Keratinocyte (primary cell): Measurements from ENCODE around the gene RBCK1. TPM values are rescaled to one million over a fixed set of nuclear protein-coding genes. Genes with fewer than 3 reads are reported as not detected.
A peak's percentile ranks its signal among the peaks of the same experiment; 100 is the strongest.

Experiments
- DNase-seq: peaks from one replicate; pipeline ENCODE4 v3.0.0-alpha.2; 2011; ENCODE audit warnings: low read depth, missing footprints, low spot score
- FAIRE-seq: peaks from 2 replicates; lab custom pipeline; 2011; peaks lifted over from hg19 to GRCh38; lab: Jason Lieb, UNC
- H2AFZ ChIP-seq: 2 replicates; pipeline ENCODE4 v1.6.0; 2012; ENCODE audit warnings: low read length, control low read depth, inconsistent platforms; ENCODE audit not compliant: control insufficient read depth
- H3K27ac ChIP-seq: 2 replicates; pipeline ENCODE4 v1.5.1; 2011; ENCODE audit warnings: low read length; ENCODE audit not compliant: control insufficient read depth, insufficient read depth
- H3K27me3 ChIP-seq: 3 replicates; pipeline ENCODE4 v1.6.0; 2011; ENCODE audit warnings: low read length; ENCODE audit not compliant: control insufficient read depth, insufficient read depth; ENCODE audit errors: extremely low read depth
- H3K36me3 ChIP-seq, 2 experiments: 2 replicates in 1 of 2; 3 replicates in 1 of 2; pipeline ENCODE4 v1.5.1; 2011; ENCODE audit warnings: low read length in 2 of 2, mild to moderate bottlenecking in 1 of 2; ENCODE audit not compliant: control insufficient read depth in 2 of 2, insufficient read depth in 2 of 2; ENCODE audit errors: extremely low read depth in 1 of 2
- H3K4me1 ChIP-seq: 3 replicates; pipeline ENCODE4 v1.5.1; 2011; ENCODE audit warnings: low read length; ENCODE audit not compliant: control insufficient read depth, insufficient read depth; ENCODE audit errors: extremely low read depth
- H3K4me2 ChIP-seq: 3 replicates; pipeline ENCODE4 v1.6.0; 2011; ENCODE audit warnings: low read depth, low read length; ENCODE audit not compliant: control insufficient read depth, insufficient read depth; ENCODE audit errors: extremely low read depth
- H3K4me3 ChIP-seq, 3 experiments: fragments of 200-600 bp in 1 of 3; sonication (generic) in 1 of 3; 2 replicates in 2 of 3; 3 replicates in 1 of 3; pipeline ENCODE4 v1.5.1; 2011 to 2016; ENCODE audit warnings: low read length in 3 of 3, mild to moderate bottlenecking in 3 of 3, control low read depth in 2 of 3, inconsistent platforms in 1 of 3, low read depth in 1 of 3, mixed read lengths in 1 of 3, mixed run types in 1 of 3, moderate library complexity in 1 of 3; ENCODE audit not compliant: control insufficient read depth in 2 of 3, insufficient read depth in 2 of 3; ENCODE audit errors: extremely low read depth in 1 of 3
- H3K79me2 ChIP-seq: 2 replicates; pipeline ENCODE4 v1.6.0; 2012; ENCODE audit warnings: low read length; ENCODE audit not compliant: control insufficient read depth, insufficient read depth
- H3K9ac ChIP-seq: 3 replicates; pipeline ENCODE4 v1.6.0; 2011; ENCODE audit warnings: low read length; ENCODE audit not compliant: control insufficient read depth, insufficient read depth; ENCODE audit errors: extremely low read depth
- H3K9me1 ChIP-seq: 3 replicates; pipeline ENCODE4 v1.6.0; 2011; ENCODE audit warnings: low read length; ENCODE audit not compliant: control insufficient read depth, insufficient read depth; ENCODE audit errors: extremely low read depth
- H3K9me3 ChIP-seq: 2 replicates; pipeline ENCODE4 v1.5.1; 2012; ENCODE audit warnings: low read depth, low read length; ENCODE audit not compliant: control insufficient read depth
- H4K20me1 ChIP-seq: 3 replicates; pipeline ENCODE4 v1.6.0; 2011; ENCODE audit warnings: low read length; ENCODE audit not compliant: control insufficient read depth, insufficient read depth; ENCODE audit errors: extremely low read depth
- EZH2 ChIP-seq: IDR thresholded peaks from one replicate; pipeline ENCODE4 v1.6.1; 2012; ENCODE audit warnings: inconsistent platforms, mild to moderate bottlenecking, low read length, moderate library complexity
- dilution Hi-C: fragments of 300-500 bp; cut with MboI; formaldehyde crosslinking; loops from one replicate; pipeline ENCODE4 v1.7.0; 2020; ENCODE audit warnings: low sequenced_read_pairs; ENCODE audit not compliant: extremely low pct_ligation_motif_present
- polyA plus RNA-seq, 5 experiments: library from polyadenylated mRNA; depleted of rRNA in 3 of 5; stranded (reverse) in 3 of 5; stranded (forward) in 1 of 5; unstranded in 1 of 5; fragments of >200 nt; gene quantifications; 1 replicate in 1 of 5; 2 replicates in 3 of 5; 3 replicates in 1 of 5; pipeline versions ENCODE4 v1.2.1 to v1.2.3, GENCODE V29; 2011 to 2012; ENCODE audit warnings: missing spikeins in 2 of 5, low read depth in 1 of 5, low replicate concordance in 1 of 5
- TF ChIP-seq, protein P1 (sequence below), 3 experiments: IDR thresholded peaks in 1 of 3; conservative IDR thresholded peaks in 1 of 3; optimal IDR thresholded peaks in 1 of 3; 2 replicates in 2 of 3; 3 replicates in 1 of 3; pipeline versions ENCODE3 to v1.5.1; 2011; ENCODE audit warnings: low read length in 3 of 3, mild to moderate bottlenecking in 3 of 3, moderate library complexity in 2 of 3, control low read depth in 1 of 3, inconsistent platforms in 1 of 3; ENCODE audit not compliant: insufficient read depth in 2 of 3; ENCODE audit errors: extremely low read depth in 1 of 3

The RBCK1 gene
- polyA plus RNA-seq, 1 donor (not counting 4 experiments of a cell fraction or from before 2014, with no cell fraction given): 136 TPM

DNA sequence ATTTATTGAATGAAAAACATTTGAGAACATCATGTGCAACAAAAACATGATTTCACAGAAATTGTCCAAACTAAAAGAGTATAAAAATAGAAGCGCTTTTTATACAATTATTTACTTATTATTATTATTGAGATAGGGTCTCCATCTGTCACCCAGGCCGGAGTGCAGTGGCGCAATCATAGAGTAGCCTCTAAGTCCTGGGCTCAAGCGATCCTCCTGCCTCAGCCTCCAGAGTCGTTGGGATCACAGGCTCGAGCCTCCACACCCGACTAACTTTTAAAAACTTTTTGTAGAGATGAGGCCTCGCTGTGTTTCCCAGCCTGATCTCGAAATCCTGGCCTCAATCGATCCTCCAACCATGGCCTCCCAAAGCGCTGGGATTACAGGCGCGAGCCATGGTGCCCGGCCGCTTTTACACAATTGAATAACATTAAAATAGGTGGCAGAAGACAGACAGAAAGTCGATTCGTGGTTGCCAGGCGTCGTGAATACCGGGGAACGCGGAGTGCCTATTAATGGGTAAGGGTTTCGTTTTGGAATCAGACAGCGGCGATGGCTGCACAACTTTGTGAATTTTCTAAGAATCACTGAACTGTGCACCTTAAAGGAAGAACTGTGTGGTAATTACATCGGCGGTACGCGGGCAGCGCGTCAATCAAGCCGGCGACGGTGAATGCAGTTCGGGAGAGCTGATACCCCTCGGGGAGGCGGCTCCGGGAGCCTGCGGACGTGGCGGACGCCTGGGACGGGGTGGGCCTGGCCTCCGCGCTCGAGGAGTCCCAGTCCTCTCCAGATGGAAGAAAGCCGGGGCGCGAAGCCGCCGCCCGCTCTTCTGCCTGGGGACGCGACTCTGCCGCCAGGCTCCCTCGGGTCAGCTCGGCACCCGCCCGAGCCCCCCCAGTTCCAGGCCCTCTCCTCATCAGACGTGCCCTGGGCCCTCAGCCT lies 53.4 kb downstream of the RBCK1 start:
- no peak for FAIRE-seq
- no peak for DNase-seq
- TF ChIP-seq, protein P1, sequence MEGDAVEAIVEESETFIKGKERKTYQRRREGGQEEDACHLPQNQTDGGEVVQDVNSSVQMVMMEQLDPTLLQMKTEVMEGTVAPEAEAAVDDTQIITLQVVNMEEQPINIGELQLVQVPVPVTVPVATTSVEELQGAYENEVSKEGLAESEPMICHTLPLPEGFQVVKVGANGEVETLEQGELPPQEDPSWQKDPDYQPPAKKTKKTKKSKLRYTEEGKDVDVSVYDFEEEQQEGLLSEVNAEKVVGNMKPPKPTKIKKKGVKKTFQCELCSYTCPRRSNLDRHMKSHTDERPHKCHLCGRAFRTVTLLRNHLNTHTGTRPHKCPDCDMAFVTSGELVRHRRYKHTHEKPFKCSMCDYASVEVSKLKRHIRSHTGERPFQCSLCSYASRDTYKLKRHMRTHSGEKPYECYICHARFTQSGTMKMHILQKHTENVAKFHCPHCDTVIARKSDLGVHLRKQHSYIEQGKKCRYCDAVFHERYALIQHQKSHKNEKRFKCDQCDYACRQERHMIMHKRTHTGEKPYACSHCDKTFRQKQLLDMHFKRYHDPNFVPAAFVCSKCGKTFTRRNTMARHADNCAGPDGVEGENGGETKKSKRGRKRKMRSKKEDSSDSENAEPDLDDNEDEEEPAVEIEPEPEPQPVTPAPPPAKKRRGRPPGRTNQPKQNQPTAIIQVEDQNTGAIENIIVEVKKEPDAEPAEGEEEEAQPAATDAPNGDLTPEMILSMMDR (optimal IDR thresholded peaks at IDR 0.05 in 1 of 3, IDR thresholded peaks at IDR 0.05 in 1 of 3, conservative IDR thresholded peaks at IDR 0.05 in 1 of 3; ENCODE audit: extremely low read depth in 1 of 3, insufficient read depth in 2 of 3, low read length in 3 of 3): no peak
- no peak for TF ChIP-seq EZH2
- Histone ChIP-seq H3K36me3 (no peaks in the 10 kb centered on the region), H3K9me1 (peaks cover 2% of the 10 kb centered on the region), H3K4me2 (peak overlapping the region; percentile 81), H3K9ac (peak overlapping the region; percentile 89), H2AFZ (peak overlapping the region; percentile 46), H3K27ac (peak overlapping the region; percentile 82), H3K79me2 (peaks cover 51% of the 10 kb centered on the region), H3K4me3 (peak overlapping the region; percentile 79 to 93 (median 91)), H4K20me1 (peaks cover 3% of the 10 kb centered on the region), H3K4me1 (peaks cover 21% of the 10 kb centered on the region), H3K9me3 (no peaks in the 10 kb centered on the region), H3K27me3 (no peaks in the 10 kb centered on the region)
- dilution Hi-C loops: no loop called here

DNA sequence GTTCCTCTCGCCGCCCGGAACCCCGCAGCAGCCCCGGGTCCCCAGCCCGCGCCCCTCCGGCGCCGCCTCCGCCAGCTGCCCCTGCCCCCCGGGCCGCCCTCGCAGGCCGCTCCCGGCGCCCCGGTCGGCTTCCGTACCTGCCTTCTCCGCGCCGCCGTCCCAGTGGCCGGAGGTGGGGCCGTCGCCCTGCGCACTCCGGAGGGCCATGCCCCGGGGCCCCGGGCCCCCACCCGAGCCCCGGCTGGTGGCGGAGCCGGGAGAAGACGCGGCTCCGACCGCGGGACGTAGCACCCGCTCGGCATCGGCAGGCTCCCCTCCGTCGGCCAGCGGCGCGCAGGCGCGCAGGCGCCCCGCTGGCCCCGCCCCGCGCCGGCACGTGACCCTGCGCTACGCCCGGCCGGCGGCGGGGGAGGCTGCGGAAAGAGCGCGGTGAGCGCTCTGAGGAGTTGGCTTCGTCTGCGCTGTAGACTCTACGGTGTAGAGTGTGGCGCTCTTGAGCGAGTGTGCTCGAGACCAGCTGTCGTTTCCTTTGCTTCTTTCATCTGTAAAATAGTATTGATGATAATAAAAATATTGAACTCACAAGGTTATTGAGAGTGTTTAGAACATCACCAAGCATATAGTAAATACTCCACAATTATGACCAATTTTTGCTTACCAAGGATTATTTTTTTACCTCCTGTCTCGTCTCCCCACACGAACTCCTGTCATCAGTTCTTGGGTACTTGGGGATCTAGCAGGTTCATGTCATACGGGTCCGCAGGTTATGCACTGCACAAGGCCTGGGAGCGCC lies 54.3 kb downstream of the RBCK1 start, which contains the start of gene TBC1D20:
Gene TBC1D20, minus strand, starts transcription at position 335 of the 793 bp plus-strand sequence. Its CDS starts 128 bp downstream, at position 207.
- peaks cover 47% of the 10 kb centered on the region for H3K79me2 ChIP-seq
- H3K9ac ChIP-seq: peak within 1 kb of the TSS; percentile 89
- no peak for TF ChIP-seq EZH2
- TF ChIP-seq, protein P1 (optimal IDR thresholded peaks at IDR 0.05 in 1 of 3, IDR thresholded peaks at IDR 0.05 in 1 of 3, conservative IDR thresholded peaks at IDR 0.05 in 1 of 3; ENCODE audit: extremely low read depth in 1 of 3, insufficient read depth in 2 of 3, low read length in 3 of 3): peak in 2 of 3 experiments; percentile 17 to 64
- H3K36me3 ChIP-seq: no peaks in the 10 kb centered on the region
- peak within 1 kb of the TSS; percentile 64 for H2AFZ ChIP-seq
- peaks cover 2% of the 10 kb centered on the region for H3K9me1 ChIP-seq
- peak within 1 kb of the TSS; percentile 79 to 93 (median 91) for H3K4me3 ChIP-seq
- FAIRE-seq (peak; percentile 92), DNase-seq (peak; percentile 7)
- peaks cover 21% of the 10 kb centered on the region for H3K4me1 ChIP-seq
- peaks cover 3% of the 10 kb centered on the region for H4K20me1 ChIP-seq
- H3K27me3 ChIP-seq: no peaks in the 10 kb centered on the region
- H3K9me3 ChIP-seq: no peaks in the 10 kb centered on the region
- H3K27ac ChIP-seq: peak within 1 kb of the TSS; percentile 82
- dilution Hi-C loops: no loop called here
- peak within 1 kb of the TSS; percentile 96 for H3K4me2 ChIP-seq
